ENCODE measurements around the gene USP36. TPM values are rescaled to one million over a fixed set of nuclear protein-coding genes. Genes with fewer than 3 reads are reported as not detected.
A peak's percentile ranks its signal among the peaks of the same experiment; 100 is the strongest.
"Not testable (repeated sequence)": the region's sequence is repeated elsewhere in the genome, so short reads cannot be mapped to it uniquely, and the experiment has no call there.

The USP36 gene
- total and polyA plus RNA-seq, 8 donors, result 31.2 to 58.3 (median 35.8) TPM

- no peak for DNase-seq
- peaks cover 32 to 38% (median 33%) of the 10 kb centered on the region in 3 donors for H3K4me1 ChIP-seq
- WGBS, 2 donors, result 92 to 94% methylated on average over 15 of the region's 15 CpGs
- H3K36me3 ChIP-seq, result no peaks in the 10 kb centered on the region
- H3K27me3 ChIP-seq, result no peaks in the 10 kb centered on the region
- no peak overlapping the region for H3K27ac ChIP-seq
- no peak overlapping the region for H3K4me3 ChIP-seq
- intact Hi-C loops (cut with DNase I), result loop anchor here in 2 of 3 donors (10.0 kb wide), 1 partner anchor 47 kb away; the partner anchor contains the start of gene TIMP2 (in 2 of the 2)
- no peaks in the 10 kb centered on the region for H3K9me3 ChIP-seq
- no peak for TF ChIP-seq CTCF (IDR thresholded peaks at IDR 0.05)
- no peak for FAIRE-seq
- ATAC-seq, result no peak
Observed at GRCh38 chr17:78878261-78878660, 37.6 kb upstream of the USP36 start.

- Histone ChIP-seq H3K4me1 (peaks cover 32 to 39% (median 33%) of the 10 kb centered on the region in 3 donors), H3K27ac (peak overlapping the region; percentile 3 to 73 (median 71))
- H3K36me3 ChIP-seq, H3K27me3 ChIP-seq, H3K4me3 ChIP-seq, FAIRE-seq, H3K9me3 ChIP-seq: not testable (repeated sequence)
- peak in 5 of 6 donors; percentile 79 to 90 (median 87) for DNase-seq
- peak; percentile 75 to 88 (median 78) for ATAC-seq
- intact Hi-C loops (cut with DNase I), result loop anchor here in 2 of 3 donors (10.0 kb wide), 1 partner anchor 48 kb away; the partner anchor contains the start of gene TIMP2 (in 2 of the 2)
- WGBS, 2 donors, result 32 to 37% methylated on average over 8 of the region's 8 CpGs
Observed at GRCh38 chr17:78876954-78877517, 36.4 kb upstream of the USP36 start.

GRCh38 chr17:78876094-78876597 is 35.5 kb upstream of the USP36 start:
- H3K36me3 ChIP-seq, result no peaks in the 10 kb centered on the region
- peak overlapping the region; percentile 3 to 73 (median 71) for H3K27ac ChIP-seq
- FAIRE-seq (no peak), DNase-seq (no peak), ATAC-seq (no peak)
- intact Hi-C loops (cut with DNase I), result loop anchor here in 2 of 3 donors (10.0 kb wide), 1 partner anchor 49 kb away; the partner anchor contains the start of gene TIMP2 (in 2 of the 2)
- H3K9me3 ChIP-seq, result no peaks in the 10 kb centered on the region
- no peak overlapping the region for H3K4me3 ChIP-seq
- no peak for TF ChIP-seq CTCF (IDR thresholded peaks at IDR 0.05)
- WGBS, 2 donors, result 66 to 84% methylated on average over 7 of the region's 7 CpGs
- H3K4me1 ChIP-seq, result peaks cover 32 to 39% (median 33%) of the 10 kb centered on the region in 3 donors
- H3K27me3 ChIP-seq, result no peaks in the 10 kb centered on the region

GRCh38 chr17:78875363-78876093 is 34.9 kb upstream of the USP36 start:
- TF ChIP-seq CTCF (IDR thresholded peaks at IDR 0.05), result no peak
- peak overlapping the region in 3 of 4 donors; percentile 69 to 73 (median 73) for H3K27ac ChIP-seq
- DNase-seq (peak in 4 of 6 donors; percentile 54 to 62 (median 60)), ATAC-seq (peak; percentile 50 to 63 (median 56)), FAIRE-seq (no peak)
- no peaks in the 10 kb centered on the region for H3K27me3 ChIP-seq
- no peak overlapping the region for H3K4me3 ChIP-seq
- WGBS, 2 donors, result 51 to 60% methylated on average over 9 of the region's 9 CpGs
- no peaks in the 10 kb centered on the region for H3K9me3 ChIP-seq
- H3K4me1 ChIP-seq, result peaks cover 32 to 39% (median 33%) of the 10 kb centered on the region in 3 donors
- intact Hi-C loops (cut with DNase I), result loop anchor here in 2 of 3 donors (10.0 kb wide), 1 partner anchor 49 kb away; the partner anchor contains the start of gene TIMP2 (in 2 of the 2)
- H3K36me3 ChIP-seq, result peaks cover 0 to 5% (median 0%) of the 10 kb centered on the region in 3 donors

Measured in pancreas (tissue), 10 donors.